ENCODE data around the gene LZTS3. TPM values are rescaled to one million over a fixed set of nuclear protein-coding genes. Genes with fewer than 3 reads are reported as not detected.
"Not testable (repeated sequence)": the region's sequence is repeated elsewhere in the genome, so short reads cannot be mapped to it uniquely, and the experiment has no call there.

Gene LZTS3
- total and polyA plus RNA-seq, 2 experiments from 2014 or later: 3.9 to 12.1 TPM

- 90 to 91% methylated on average over 4 of the region's 4 CpGs for WGBS, 2 experiments (ENCODE audit: low coverage in 1 of 2, low lambda C conversion rate in 2 of 2, missing lambda C conversion rate in 2 of 2)
- H3F3A ChIP-seq (ENCODE audit: insufficient read depth): no peaks in the 10 kb centered on the region
- H3K9me2 ChIP-seq (ENCODE audit: insufficient read depth): no peaks in the 10 kb centered on the region
- no peaks in the 10 kb centered on the region for H3K4me1 ChIP-seq (ENCODE audit: insufficient read depth)
- no peak overlapping the region for H2AFZ ChIP-seq
- no peak for DNase-seq
- no peak overlapping the region for H3K27ac ChIP-seq
- in situ Hi-C loops (cut with MboI): no loop called here
- H3K27me3 ChIP-seq (replicated peaks; ENCODE audit: insufficient read depth): no peaks in the 10 kb centered on the region
- no peaks in the 10 kb centered on the region for H3K9me3 ChIP-seq (ENCODE audit: low read depth)
- TF ChIP-seq EZH2phosphoT487 (IDR thresholded peaks at IDR 0.05; ENCODE audit: insufficient read depth, low read depth) (no peak), EZH2 (IDR thresholded peaks at IDR 0.05; ENCODE audit: insufficient read depth, poor library complexity, severe bottlenecking) (no peak)
- peaks cover 67% of the 10 kb centered on the region for H3K79me2 ChIP-seq (ENCODE audit: insufficient read depth)
- H3K9ac ChIP-seq: no peak overlapping the region
- H3K36me3 ChIP-seq (ENCODE audit: low read depth): no peaks in the 10 kb centered on the region
- no peak overlapping the region for H3K4me3 ChIP-seq
- H4K20me1 ChIP-seq (ENCODE audit: insufficient read depth): no peaks in the 10 kb centered on the region
- no peak overlapping the region for H3K4me2 ChIP-seq (ENCODE audit: unreplicated experiment)
Measured at GRCh38 chr20:3129094-3129493, 44.3 kb downstream of the LZTS3 start.

- no peaks in the 10 kb centered on the region for H3K9me3 ChIP-seq (ENCODE audit: low read depth)
- no peak overlapping the region for H3K9ac ChIP-seq
- no peaks in the 10 kb centered on the region for H3K9me2 ChIP-seq (ENCODE audit: insufficient read depth)
- H3F3A ChIP-seq (ENCODE audit: insufficient read depth): no peaks in the 10 kb centered on the region
- no peak overlapping the region for H3K4me3 ChIP-seq
- no peak overlapping the region for H3K27ac ChIP-seq
- no peaks in the 10 kb centered on the region for H3K4me1 ChIP-seq (ENCODE audit: insufficient read depth)
- in situ Hi-C loops (cut with MboI): no loop called here
- TF ChIP-seq EZH2 (IDR thresholded peaks at IDR 0.05; ENCODE audit: insufficient read depth, poor library complexity, severe bottlenecking) (no peak), EZH2phosphoT487 (IDR thresholded peaks at IDR 0.05; ENCODE audit: insufficient read depth, low read depth) (no peak)
- H4K20me1 ChIP-seq (ENCODE audit: insufficient read depth): no peaks in the 10 kb centered on the region
- 90 to 91% methylated on average over 8 of the region's 8 CpGs for WGBS, 2 experiments (ENCODE audit: low coverage in 1 of 2, low lambda C conversion rate in 2 of 2, missing lambda C conversion rate in 2 of 2)
- H3K79me2 ChIP-seq (ENCODE audit: insufficient read depth): peaks cover 60% of the 10 kb centered on the region
- H3K4me2 ChIP-seq (ENCODE audit: unreplicated experiment): no peak overlapping the region
- no peak for DNase-seq
- H3K27me3 ChIP-seq (replicated peaks; ENCODE audit: insufficient read depth): no peaks in the 10 kb centered on the region
- no peaks in the 10 kb centered on the region for H3K36me3 ChIP-seq (ENCODE audit: low read depth)
- H2AFZ ChIP-seq: no peak overlapping the region
Measured at GRCh38 chr20:3128275-3128984, 44.9 kb downstream of the LZTS3 start.

GRCh38 chr20:3126527-3126859, 46.9 kb downstream of the LZTS3 start:
- TF ChIP-seq EZH2phosphoT487 (IDR thresholded peaks at IDR 0.05; ENCODE audit: insufficient read depth, low read depth) (no peak), EZH2 (IDR thresholded peaks at IDR 0.05; ENCODE audit: insufficient read depth, poor library complexity, severe bottlenecking) (no peak)
- Histone ChIP-seq H4K20me1 (ENCODE audit: insufficient read depth) (no peaks in the 10 kb centered on the region), H3K9me2 (ENCODE audit: insufficient read depth) (no peaks in the 10 kb centered on the region), H3K9me3 (ENCODE audit: low read depth) (no peaks in the 10 kb centered on the region), H3K27me3 (replicated peaks; ENCODE audit: insufficient read depth) (no peaks in the 10 kb centered on the region), H3K9ac (no peak overlapping the region), H3K27ac (no peak overlapping the region), H3K79me2 (ENCODE audit: insufficient read depth) (peaks cover 41% of the 10 kb centered on the region), H3K36me3 (ENCODE audit: low read depth) (no peaks in the 10 kb centered on the region), H3K4me1 (ENCODE audit: insufficient read depth) (no peaks in the 10 kb centered on the region), H3K4me3 (no peak overlapping the region), H2AFZ (no peak overlapping the region), H3F3A (ENCODE audit: insufficient read depth) (no peaks in the 10 kb centered on the region), H3K4me2 (ENCODE audit: unreplicated experiment) (no peak overlapping the region)
- in situ Hi-C loops (cut with MboI): no loop called here
- no peak for DNase-seq
- 67 to 70% methylated on average over 1 of the region's 1 CpG for WGBS, 2 experiments (ENCODE audit: low coverage in 1 of 2, low lambda C conversion rate in 2 of 2, missing lambda C conversion rate in 2 of 2)

- H3K4me1 ChIP-seq (ENCODE audit: insufficient read depth); H4K20me1 ChIP-seq (ENCODE audit: insufficient read depth); H3K36me3 ChIP-seq (ENCODE audit: low read depth); H3K4me2 ChIP-seq (ENCODE audit: unreplicated experiment); H3K9me3 ChIP-seq (ENCODE audit: low read depth); H3K27ac ChIP-seq; H3K4me3 ChIP-seq; H3F3A ChIP-seq (ENCODE audit: insufficient read depth); H3K9ac ChIP-seq; DNase-seq; H3K9me2 ChIP-seq (ENCODE audit: insufficient read depth); in situ Hi-C loops (cut with MboI); H2AFZ ChIP-seq; H3K27me3 ChIP-seq (replicated peaks; ENCODE audit: insufficient read depth): not testable (repeated sequence)
- WGBS, 2 experiments (ENCODE audit: low coverage in 1 of 2, low lambda C conversion rate in 2 of 2, missing lambda C conversion rate in 2 of 2): 84 to 89% methylated on average over 13 to 25 of the region's 25 CpGs
- H3K79me2 ChIP-seq (ENCODE audit: insufficient read depth): peaks cover 37% of the 10 kb centered on the region
Measured at GRCh38 chr20:3125776-3126526, 47.4 kb downstream of the LZTS3 start.

GRCh38 chr20:3124773-3125560, 48.4 kb downstream of the LZTS3 start:
- H3K27ac ChIP-seq; H3K4me1 ChIP-seq (ENCODE audit: insufficient read depth); DNase-seq; H3K36me3 ChIP-seq (ENCODE audit: low read depth); H3K9me2 ChIP-seq (ENCODE audit: insufficient read depth); H3K9me3 ChIP-seq (ENCODE audit: low read depth); H3K27me3 ChIP-seq (replicated peaks; ENCODE audit: insufficient read depth); H4K20me1 ChIP-seq (ENCODE audit: insufficient read depth); in situ Hi-C loops (cut with MboI); H3F3A ChIP-seq (ENCODE audit: insufficient read depth); H3K4me3 ChIP-seq; H3K9ac ChIP-seq; H2AFZ ChIP-seq; H3K4me2 ChIP-seq (ENCODE audit: unreplicated experiment): not testable (repeated sequence)
- H3K79me2 ChIP-seq (ENCODE audit: insufficient read depth): peaks cover 29% of the 10 kb centered on the region; the same call in 1 of the 2 replicates
- WGBS, 2 experiments (ENCODE audit: low coverage in 1 of 2, low lambda C conversion rate in 2 of 2, missing lambda C conversion rate in 2 of 2): 96 to 97% methylated on average over 5 to 41 of the region's 41 CpGs

- in situ Hi-C loops (cut with MboI); H3K9ac ChIP-seq; H3K9me2 ChIP-seq (ENCODE audit: insufficient read depth); DNase-seq; H3F3A ChIP-seq (ENCODE audit: insufficient read depth); H3K36me3 ChIP-seq (ENCODE audit: low read depth); H3K9me3 ChIP-seq (ENCODE audit: low read depth); H3K27me3 ChIP-seq (replicated peaks; ENCODE audit: insufficient read depth); H3K4me2 ChIP-seq (ENCODE audit: unreplicated experiment); H4K20me1 ChIP-seq (ENCODE audit: insufficient read depth); H3K4me1 ChIP-seq (ENCODE audit: insufficient read depth); H3K27ac ChIP-seq; H3K4me3 ChIP-seq; H2AFZ ChIP-seq: not testable (repeated sequence)
- WGBS, 2 experiments (ENCODE audit: low coverage in 1 of 2, low lambda C conversion rate in 2 of 2, missing lambda C conversion rate in 2 of 2): 96 to 100% methylated on average over 18 of the region's 18 CpGs
- peaks cover 25% of the 10 kb centered on the region; the same call in 1 of the 2 replicates for H3K79me2 ChIP-seq (ENCODE audit: insufficient read depth)
Measured at GRCh38 chr20:3124163-3124562, 49.2 kb downstream of the LZTS3 start.

Data from GM23248 (cell line).